ENCODE data around the gene ENAH.
"Not testable (repeated sequence)": the region's sequence is repeated elsewhere in the genome, so short reads cannot be mapped to it uniquely, and the experiment has no call there.

ENAH gene

DNA sequence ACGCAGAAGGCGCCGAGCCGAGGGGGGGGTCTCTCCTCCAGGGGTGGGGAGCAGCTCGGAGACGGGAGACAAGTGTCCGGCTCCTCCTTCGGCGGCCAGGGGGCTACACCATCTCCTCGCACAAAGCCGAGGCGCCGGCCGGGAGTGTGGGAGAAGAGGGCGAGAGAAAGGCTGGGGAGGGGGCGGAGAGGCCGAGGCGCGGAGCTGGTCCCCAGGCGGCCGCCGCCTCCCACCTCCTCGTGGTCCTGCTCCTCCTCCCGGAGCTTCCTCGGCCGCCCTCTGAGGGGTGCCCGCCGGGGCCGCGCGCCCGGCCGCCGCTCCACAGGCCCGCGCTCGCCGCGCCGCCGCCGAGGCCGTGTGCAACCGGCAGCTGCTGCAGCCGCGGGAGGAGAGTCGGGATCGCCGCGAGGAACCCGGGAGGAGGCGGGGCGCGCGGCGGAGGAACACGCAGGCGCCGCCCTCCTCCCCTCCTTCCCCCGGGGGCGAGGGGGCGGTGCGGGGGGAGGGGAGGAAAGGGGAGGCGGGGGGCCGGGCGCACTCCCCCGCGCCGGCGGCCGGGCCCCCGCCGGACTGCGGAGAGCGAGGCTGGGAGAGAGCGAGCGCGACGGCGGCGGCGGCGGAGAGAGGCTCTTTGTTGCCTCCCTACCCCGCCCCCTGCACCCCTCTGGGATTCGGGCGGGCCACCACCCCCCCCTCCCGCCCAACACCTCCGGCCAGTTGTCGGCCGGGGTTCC is at the start of gene ENAH:
Gene ENAH (minus strand): TSS at position 395 of the 734 bp plus-strand sequence. CDS start 433 bp downstream, outside the sequence.
- H3K4me3 ChIP-seq (ENCODE audit: low read depth, low read length), result peak within 1 kb of the TSS; percentile 76
- in situ Hi-C loops (cut with HindIII; ENCODE audit: low sequenced_read_pairs), result no loop called here
- peak; percentile 51 for DNase-seq (ENCODE audit: low read depth)
- no peak for TF ChIP-seq CTCF (IDR thresholded peaks at IDR 0.05; ENCODE audit: low read depth, low read length, missing control alignments)

DNA sequence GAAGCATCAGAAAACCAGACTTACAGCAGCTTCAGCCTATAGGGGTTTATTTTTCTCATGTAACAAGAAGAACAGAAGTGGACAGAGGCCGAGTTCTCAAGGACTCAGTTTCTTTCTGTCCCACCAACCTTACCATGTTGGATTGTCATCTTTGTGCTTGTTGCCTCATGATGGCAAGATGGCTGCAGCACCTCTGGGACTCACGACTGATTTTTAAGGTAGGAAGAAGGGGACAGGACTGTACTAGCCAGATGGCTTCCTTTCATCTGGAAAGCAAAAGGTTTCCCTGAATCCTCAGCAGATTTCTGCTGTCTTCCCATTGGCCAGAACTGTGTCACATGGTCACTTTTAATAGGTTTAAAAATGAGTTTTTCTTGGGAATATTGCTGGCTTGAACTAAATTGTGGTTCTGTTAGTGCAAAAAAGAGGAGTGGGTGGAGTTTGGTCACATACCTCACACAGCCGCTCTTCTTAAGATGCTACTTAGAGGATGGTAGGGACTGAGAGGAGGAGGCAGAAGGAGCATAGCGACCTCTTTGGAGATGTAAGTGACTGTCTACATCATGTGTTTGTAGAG is 48.1 kb upstream of the ENAH start:
- no peak for TF ChIP-seq CTCF (IDR thresholded peaks at IDR 0.05; ENCODE audit: low read depth, low read length, missing control alignments)
- in situ Hi-C loops (cut with HindIII; ENCODE audit: low sequenced_read_pairs), result no loop called here
- peak overlapping the region; percentile 25 for H3K4me3 ChIP-seq (ENCODE audit: low read depth, low read length)
- peak; percentile 22 for DNase-seq (ENCODE audit: low read depth)

DNA sequence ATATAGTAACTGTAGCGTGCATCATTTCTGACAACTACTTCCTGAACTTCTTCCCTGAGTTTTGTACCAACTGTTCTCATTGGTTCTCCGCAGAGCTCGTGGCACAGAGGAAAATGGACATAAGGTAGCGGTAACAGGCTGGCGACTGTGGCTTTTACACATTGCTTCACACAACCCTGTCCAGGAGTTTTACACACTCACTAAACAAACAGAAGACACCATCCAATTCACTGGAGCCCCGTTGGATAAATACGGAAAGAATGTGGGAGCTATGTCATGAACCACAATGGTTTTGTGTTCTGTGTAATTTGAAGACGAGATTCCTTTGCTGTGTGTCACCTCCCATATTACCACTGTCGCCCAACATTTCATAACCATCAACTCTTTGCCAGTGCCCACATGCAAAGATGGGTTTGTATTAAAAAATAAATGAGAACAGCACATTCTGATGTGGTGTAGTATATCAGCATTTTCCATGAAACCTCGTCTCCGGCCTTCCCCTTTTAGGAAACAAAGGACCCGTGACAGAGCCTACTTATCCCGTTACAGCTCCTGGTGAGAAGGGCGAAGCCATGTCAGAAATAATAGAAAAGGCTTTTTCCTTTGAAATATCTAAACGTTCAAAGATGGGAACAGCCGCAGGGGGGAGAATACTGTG is 47.4 kb upstream of the ENAH start:
- in situ Hi-C loops (cut with HindIII; ENCODE audit: low sequenced_read_pairs), result no loop called here
- DNase-seq (ENCODE audit: low read depth), result peak; percentile 99
- H3K4me3 ChIP-seq (ENCODE audit: low read depth, low read length), result peak overlapping the region; percentile 25
- no peak for TF ChIP-seq CTCF (IDR thresholded peaks at IDR 0.05; ENCODE audit: low read depth, low read length, missing control alignments)

- no peak overlapping the region for H3K4me3 ChIP-seq (ENCODE audit: low read depth, low read length)
- no peak for TF ChIP-seq CTCF (IDR thresholded peaks at IDR 0.05; ENCODE audit: low read depth, low read length, missing control alignments)
- in situ Hi-C loops (cut with HindIII; ENCODE audit: low sequenced_read_pairs), result no loop called here
- DNase-seq (ENCODE audit: low read depth), result no peak
Measured at GRCh38 chr1:225699336-225699735, 46.4 kb upstream of the ENAH start.

DNA sequence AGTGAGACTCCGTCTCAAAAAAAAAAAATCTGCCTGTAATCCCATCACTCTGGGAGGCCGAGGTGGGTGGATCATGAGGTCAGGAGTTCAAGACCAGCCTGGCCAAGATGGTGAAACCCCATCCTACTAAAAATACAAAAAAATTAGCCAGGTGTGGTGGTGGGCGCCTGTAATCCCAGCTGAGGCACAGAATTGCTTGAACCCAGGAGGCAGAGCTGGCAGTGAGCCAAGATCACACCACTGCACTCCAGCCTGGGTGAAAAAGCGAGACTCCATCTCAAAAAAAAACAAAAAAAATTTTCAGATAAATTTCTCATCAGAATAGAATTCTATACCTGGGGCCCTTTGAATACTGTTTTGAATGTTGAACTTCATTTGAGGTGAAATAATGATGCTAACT is 45.3 kb upstream of the ENAH start:
- in situ Hi-C loops (cut with HindIII; ENCODE audit: low sequenced_read_pairs); H3K4me3 ChIP-seq (ENCODE audit: low read depth, low read length); DNase-seq (ENCODE audit: low read depth): not testable (repeated sequence)

DNA sequence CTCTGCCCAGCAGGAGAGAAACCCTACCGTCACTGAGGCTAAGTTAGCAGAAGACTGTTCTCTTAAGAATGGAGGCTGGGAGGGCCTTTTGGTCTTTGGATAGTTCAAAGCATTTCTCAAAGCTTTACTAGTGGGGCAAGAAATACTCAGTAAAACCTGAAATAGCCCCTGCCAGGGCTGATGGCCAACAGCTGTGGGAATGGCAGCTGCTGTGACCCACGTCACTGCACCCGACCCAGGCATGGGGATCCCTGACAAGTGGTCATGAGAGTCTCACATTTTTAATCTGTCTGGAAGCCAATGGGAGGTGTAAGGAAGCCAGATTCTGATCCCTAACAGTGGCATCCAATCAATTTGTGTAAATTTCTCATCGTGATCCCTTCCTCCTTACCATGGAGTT is 44.5 kb upstream of the ENAH start:
- DNase-seq (ENCODE audit: low read depth), result no peak
- no peak for TF ChIP-seq CTCF (IDR thresholded peaks at IDR 0.05; ENCODE audit: low read depth, low read length, missing control alignments)
- in situ Hi-C loops (cut with HindIII; ENCODE audit: low sequenced_read_pairs), result no loop called here
- H3K4me3 ChIP-seq (ENCODE audit: low read depth, low read length), result no peak overlapping the region

Measured in astrocyte of the cerebellum (primary cell).